Endothelial cell of umbilical vein (primary cell): ENCODE data around the gene TTBK1.

Experiments
- CTCF ChIP-seq, 2 donors: IDR thresholded peaks; 1 replicate in 1 of 2; 2 replicates in 1 of 2; pipeline ENCODE4 v1.5.1; 2011; ENCODE audit warnings: low read length in 2 of 2, mild to moderate bottlenecking in 2 of 2, moderate library complexity in 2 of 2, control low read depth in 1 of 2, inconsistent platforms in 1 of 2, low read depth in 1 of 2; ENCODE audit not compliant: insufficient read depth in 1 of 2; ENCODE audit errors: extremely low read depth in 1 of 2
- EZH2 ChIP-seq: IDR thresholded peaks from 2 replicates; pipeline ENCODE4 v1.6.1; 2012; ENCODE audit warnings: borderline replicate concordance, low read depth, mild to moderate bottlenecking, moderate library complexity, low read length, inconsistent platforms; ENCODE audit not compliant: severe bottlenecking
- FOS ChIP-seq: IDR thresholded peaks from 2 replicates; pipeline ENCODE4 v1.6.1; 2011; ENCODE audit warnings: mild to moderate bottlenecking, low read length, moderate library complexity, borderline replicate concordance; ENCODE audit not compliant: insufficient read depth
- GATA2 ChIP-seq: IDR thresholded peaks from 2 replicates; pipeline ENCODE4 v1.7.0; 2011; ENCODE audit warnings: low read depth, mild to moderate bottlenecking, moderate library complexity, mixed read lengths, low read length; ENCODE audit not compliant: insufficient read length, insufficient read depth
- MYC ChIP-seq: IDR thresholded peaks from one replicate; pipeline ENCODE4 v1.6.1; 2011; ENCODE audit warnings: mild to moderate bottlenecking, low read depth, low read length
- POLR2A ChIP-seq: IDR thresholded peaks from 2 replicates; pipeline ENCODE4 v1.6.1; 2012; ENCODE audit warnings: low read depth, mild to moderate bottlenecking, control low read depth, low read length
- POLR2AphosphoS5 ChIP-seq: IDR thresholded peaks from 2 replicates; pipeline ENCODE4 v1.6.1; 2012; ENCODE audit warnings: low read depth, mild to moderate bottlenecking, control low read depth, low read length, moderate library complexity; ENCODE audit not compliant: insufficient read depth

GRCh38 chr6:43257367-43258145, 14.3 kb downstream of the TTBK1 start:
- TF ChIP-seq POLR2A, result no peak
- no peak for TF ChIP-seq CTCF (IDR thresholded peaks at IDR 0.05; ENCODE audit: extremely low read depth in 1 of 2, insufficient read depth in 1 of 2, low read depth in 1 of 2, low read length in 2 of 2)
- no peak for TF ChIP-seq POLR2AphosphoS5
- no peak for TF ChIP-seq FOS
- no peak for TF ChIP-seq GATA2
- TF ChIP-seq EZH2, result no peak
- TF ChIP-seq MYC, result no peak
